GM18505 (cell line): ENCODE results near the gene CTNND2.

ENCODE experiments used
- ATAC-seq: cut with Tn5 transposase; IDR thresholded peaks from one replicate; pipeline ENCODE4 v1.9.1; 2021; ENCODE audit not compliant: unreplicated experiment
- POLR2A ChIP-seq: IDR thresholded peaks from 4 replicates; pipeline ENCODE4 v1.6.1; 2011; ENCODE audit warnings: borderline replicate concordance; ENCODE audit not compliant: insufficient read depth, insufficient read length; ENCODE audit errors: extremely low read depth

Gene CTNND2

GRCh38 chr5:11715461-11716196 is 188.6 kb downstream of the CTNND2 start:
- TF ChIP-seq POLR2A, result no peak
- no peak for ATAC-seq

DNA sequence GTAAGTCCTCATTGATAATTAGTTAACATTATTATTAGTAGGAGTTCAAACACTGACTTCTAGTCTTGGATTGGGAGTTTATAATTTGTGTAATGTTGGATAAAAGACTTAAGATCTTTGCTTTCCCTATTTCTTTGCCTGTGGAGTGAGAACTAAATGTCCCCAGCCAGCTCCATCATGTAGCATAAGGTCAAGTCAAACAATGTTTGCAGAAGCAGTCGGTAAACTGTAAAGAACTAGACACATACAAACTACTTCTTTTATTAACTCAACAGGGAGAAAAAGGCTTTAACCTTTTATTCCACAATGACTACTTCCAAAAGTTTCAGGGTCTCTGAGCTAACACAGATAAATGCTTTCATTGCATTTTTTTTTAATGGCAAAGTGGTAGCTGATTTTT is 192.3 kb downstream of the CTNND2 start:
- no peak for ATAC-seq
- no peak for TF ChIP-seq POLR2A

GRCh38 chr5:11709021-11709420 is 195.2 kb downstream of the CTNND2 start:
- ATAC-seq, result no peak
- TF ChIP-seq POLR2A, result no peak

DNA sequence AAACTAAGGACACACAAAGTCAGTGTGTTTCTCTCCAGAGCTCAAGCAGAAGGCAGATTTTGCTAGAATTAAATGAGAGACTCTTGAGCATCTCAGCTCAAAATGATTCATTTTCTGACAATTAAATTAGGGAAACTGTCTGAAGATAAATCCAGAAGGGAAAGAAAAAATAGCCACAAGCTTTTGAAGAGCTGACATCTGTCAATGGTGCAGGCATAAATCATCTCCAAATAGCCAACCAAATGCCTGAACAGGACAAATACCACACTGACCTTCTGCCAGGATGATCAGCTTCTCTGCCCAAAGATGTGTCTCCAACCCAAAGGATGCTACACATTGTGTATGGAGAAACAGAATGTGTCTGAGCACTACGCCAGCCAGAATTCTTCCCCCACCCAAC is 199.3 kb downstream of the CTNND2 start:
- no peak for TF ChIP-seq POLR2A
- no peak for ATAC-seq

GRCh38 chr5:11700391-11700790 is 203.9 kb downstream of the CTNND2 start:
- no peak for ATAC-seq
- TF ChIP-seq POLR2A, result no peak

DNA sequence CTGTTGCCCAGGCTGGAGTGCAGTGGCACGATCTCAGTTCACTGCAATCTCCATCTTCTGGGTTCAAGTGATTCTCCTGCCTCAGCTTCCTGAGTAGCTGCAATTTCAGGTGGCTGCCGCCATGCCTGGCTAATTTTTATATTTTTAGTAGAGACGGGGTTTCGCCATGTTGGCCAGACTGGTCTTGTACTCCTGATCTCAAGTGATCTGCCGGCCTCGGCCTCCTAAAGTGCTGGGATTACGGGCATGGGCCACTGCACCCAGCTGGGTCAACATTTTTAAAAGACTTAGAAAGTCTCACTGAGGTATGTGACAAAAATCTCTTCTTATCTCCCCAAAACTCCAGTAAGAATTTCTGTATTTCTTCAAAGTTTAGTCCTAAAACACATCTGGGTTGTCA is 211.6 kb downstream of the CTNND2 start:
- ATAC-seq, result no peak
- no peak for TF ChIP-seq POLR2A

GRCh38 chr5:11687498-11687897 is 216.7 kb downstream of the CTNND2 start:
- ATAC-seq, result no peak
- no peak for TF ChIP-seq POLR2A

DNA sequence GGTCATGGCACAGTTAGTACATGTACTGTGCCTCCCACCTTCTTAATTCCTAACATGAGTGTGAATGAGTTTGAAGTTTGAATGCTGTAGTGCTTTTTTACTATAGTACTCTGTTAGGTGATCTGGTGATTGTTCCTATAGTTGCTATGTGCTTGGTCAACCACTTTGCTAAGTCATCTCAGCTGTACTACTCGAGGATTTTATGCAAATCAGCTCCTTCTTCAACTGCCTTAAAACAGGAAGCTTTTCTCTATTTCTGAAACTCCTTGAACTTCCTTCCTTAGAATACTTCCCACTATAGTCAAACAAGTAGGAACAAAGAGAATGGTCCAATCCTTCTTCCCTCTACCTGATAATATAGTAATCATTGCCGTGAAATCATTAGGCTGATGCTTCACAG is 219.6 kb downstream of the CTNND2 start:
- TF ChIP-seq POLR2A, result no peak
- ATAC-seq, result no peak

DNA sequence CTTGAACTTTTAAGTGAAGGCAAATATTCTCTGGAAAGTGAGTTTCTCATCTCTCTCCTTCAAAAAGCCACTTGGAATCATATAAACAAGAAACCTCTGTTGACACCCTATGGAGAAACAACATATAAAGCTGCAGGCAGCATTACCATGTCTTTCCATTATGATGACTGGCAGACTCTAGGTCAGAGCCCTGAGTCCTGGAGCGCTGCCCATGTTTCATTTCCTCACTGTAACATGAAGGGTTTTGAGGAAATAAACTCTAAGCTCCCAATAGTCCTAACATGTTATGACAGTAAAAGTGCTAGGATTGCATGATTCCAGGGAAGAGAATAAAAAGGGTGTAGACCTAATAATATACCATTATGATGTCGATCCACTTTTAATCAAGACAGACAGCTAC is 220.6 kb downstream of the CTNND2 start:
- ATAC-seq, result no peak
- TF ChIP-seq POLR2A, result no peak

- ATAC-seq, result no peak
- no peak for TF ChIP-seq POLR2A
These were observed 222.4 kb downstream of the CTNND2 start for GRCh38 chr5:11681796-11682195.

GRCh38 chr5:11679676-11680075 is 224.6 kb downstream of the CTNND2 start:
- TF ChIP-seq POLR2A, result no peak
- no peak for ATAC-seq

GRCh38 chr5:11675184-11675583 is 229.1 kb downstream of the CTNND2 start:
- no peak for TF ChIP-seq POLR2A
- no peak for ATAC-seq

DNA sequence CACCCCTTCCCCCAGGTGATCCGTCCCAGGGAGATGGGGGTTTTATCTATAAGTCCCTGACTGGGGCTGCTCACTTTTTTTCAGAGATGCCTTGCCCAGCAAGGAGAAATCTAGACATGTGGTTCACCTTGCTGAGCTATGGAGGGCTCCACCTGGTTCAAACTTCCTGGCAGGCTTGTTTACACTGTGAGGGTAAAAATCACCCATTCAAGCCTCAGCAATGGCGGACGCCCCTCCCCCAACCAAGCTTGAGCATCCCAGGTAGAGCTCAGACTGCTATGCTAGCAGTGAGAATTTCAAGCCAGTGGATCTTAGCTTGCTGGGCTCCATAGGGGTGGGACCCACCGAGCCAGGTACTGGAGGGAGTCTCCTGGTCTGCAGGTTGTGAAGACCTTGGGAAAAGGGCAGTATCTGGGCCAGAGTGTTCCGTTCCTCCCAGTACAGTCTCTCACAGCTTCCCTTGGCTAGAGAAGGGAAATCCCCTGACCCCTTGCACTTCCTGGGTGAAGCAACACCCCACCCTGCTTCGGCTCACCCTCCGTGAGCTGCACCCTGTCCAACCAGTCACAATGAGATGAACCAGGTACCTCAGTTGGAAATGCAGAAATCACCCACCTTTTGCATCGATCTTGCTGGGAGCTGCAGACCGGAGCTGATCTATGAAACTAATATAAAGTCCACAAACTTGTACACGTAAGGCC is 231.7 kb downstream of the CTNND2 start:
- no peak for ATAC-seq
- TF ChIP-seq POLR2A, result no peak

GRCh38 chr5:11658376-11658775 is 245.9 kb downstream of the CTNND2 start:
- TF ChIP-seq POLR2A, result no peak
- no peak for ATAC-seq
